HCT116 (cell line): ENCODE data around the gene DENND1C. TPM values are rescaled to one million over a fixed set of nuclear protein-coding genes. Genes with fewer than 3 reads are reported as not detected.

Experiments
- ATAC-seq: fragments of 200-7000 bp; cut with Tn5 transposase; 2 replicates; pipeline ENCODE4 v1.9.1; 2020; ENCODE audit warnings: mild to moderate bottlenecking, moderate library complexity
- BruUV-seq: library from RNA; stranded (reverse); fragments of 400-500 nt; replicated peaks from 2 replicates; lab custom pipeline; 2021; lab: Mats Ljungman, UMichigan
- CTCF ChIA-PET: fragments of 300-600 bp; sonication (Branson Sonifier 250); formaldehyde crosslinking; loops from one replicate; lab custom pipeline; 2021; ENCODE audit warnings: antibody characterized with exemption; lab: Charles Lee
- POLR2A ChIA-PET: fragments of 300-600, 350-600 bp; sonication (Branson Sonifier 250); formaldehyde crosslinking; loops from one replicate; lab custom pipeline; 2021; ENCODE audit warnings: antibody characterized with exemption; lab: Charles Lee
- RAD21 ChIA-PET, 2 experiments: fragments of 300-600 bp; sonication (Branson Sonifier 250); formaldehyde crosslinking; loops; one replicate each; lab custom pipeline; 2023; ENCODE audit warnings: low total read pairs in 2 of 2; ENCODE audit not compliant: uncharacterized antibody in 2 of 2, unreplicated experiment in 2 of 2, low non-redundant PET in 1 of 2; lab: Charles Lee
- DNase-seq: peaks from one replicate; pipeline ENCODE4 v3.0.0-alpha.2; 2010; ENCODE audit warnings: low read depth, low spot score
- H2AFZ ChIP-seq: fragments of 200-600 bp; shearing (Covaris generic), sonication (generic); 2 replicates; pipeline ENCODE4 v1.6.1; 2017; ENCODE audit warnings: low read depth, mixed run types, mixed read lengths, antibody characterized with exemption, low read length; ENCODE audit not compliant: poor library complexity, severe bottlenecking
- H3K27ac ChIP-seq: 2 replicates; pipeline ENCODE4 v1.5.1; 2012; ENCODE audit warnings: low read depth, low read length
- H3K27me3 ChIP-seq: fragments of 200-600 bp; sonication (generic); 2 replicates; pipeline ENCODE4 v1.6.1; 2016; ENCODE audit warnings: mixed run types, low read length, mixed read lengths; ENCODE audit not compliant: insufficient read depth
- H3K36me3 ChIP-seq, 2 experiments: fragments of 200-500 bp in 1 of 2; fragments of 200-600 bp in 1 of 2; sonication (Bioruptor generic) in 1 of 2; sonication (generic) in 1 of 2; 2 replicates each; pipeline versions ENCODE4 v1.5.1 to v1.6.1; 2014 to 2016; ENCODE audit warnings: low read length in 2 of 2, inconsistent platforms in 1 of 2, mixed read lengths in 1 of 2, mixed run types in 1 of 2; ENCODE audit not compliant: insufficient read depth in 2 of 2, control insufficient read depth in 1 of 2
- H3K4me1 ChIP-seq, 2 experiments: fragments of 200-600 bp in 1 of 2; sonication (generic) in 1 of 2; 2 replicates each; pipeline versions ENCODE4 v1.5.1 to v1.6.1; 2012 to 2017; ENCODE audit warnings: low read length in 2 of 2, inconsistent platforms in 1 of 2, mild to moderate bottlenecking in 1 of 2, mixed read lengths in 1 of 2, mixed run types in 1 of 2, moderate library complexity in 1 of 2; ENCODE audit not compliant: insufficient read depth in 2 of 2, control insufficient read depth in 1 of 2
- H3K4me2 ChIP-seq: fragments of 200-600 bp; sonication (generic); 2 replicates; pipeline ENCODE4 v1.6.1; 2017; ENCODE audit warnings: mixed run types, low read length, mixed read lengths
- H3K4me3 ChIP-seq, 2 experiments: fragments of 200-600 bp in 1 of 2; sonication (generic) in 1 of 2; replicated peaks in 1 of 2; 2 replicates each; pipeline ENCODE4 v1.5.1; 2011 to 2016; ENCODE audit warnings: low read length in 2 of 2, control low read depth in 1 of 2, low read depth in 1 of 2, mild to moderate bottlenecking in 1 of 2, mixed read lengths in 1 of 2, mixed run types in 1 of 2
- H3K79me2 ChIP-seq: fragments of 200-600 bp; sonication (generic); 2 replicates; pipeline ENCODE4 v1.6.1; 2017; ENCODE audit warnings: mild to moderate bottlenecking, mixed run types, low read length, moderate library complexity, mixed read lengths; ENCODE audit not compliant: insufficient read depth
- H3K9ac ChIP-seq: fragments of 200-600 bp; sonication (generic); 2 replicates; pipeline ENCODE4 v1.6.1; 2016; ENCODE audit warnings: low read length, mixed read lengths
- H3K9me2 ChIP-seq: fragments of 200-600 bp; sonication (generic), shearing (Covaris generic); 2 replicates; pipeline ENCODE4 v1.6.1; 2017; ENCODE audit warnings: mixed run types, mild to moderate bottlenecking, moderate library complexity; ENCODE audit not compliant: insufficient read depth
- H3K9me3 ChIP-seq, 2 experiments: fragments of 200-500 bp in 1 of 2; fragments of 200-600 bp in 1 of 2; sonication (Bioruptor generic) in 1 of 2; sonication (generic) in 1 of 2; 2 replicates each; pipeline ENCODE4 v1.6.1; 2014 to 2017; ENCODE audit warnings: low read length in 2 of 2, mixed read lengths in 2 of 2, inconsistent platforms in 1 of 2, low read depth in 1 of 2, mild to moderate bottlenecking in 1 of 2, mixed run types in 1 of 2, moderate library complexity in 1 of 2; ENCODE audit not compliant: control insufficient read depth in 1 of 2, insufficient read depth in 1 of 2
- H4K20me1 ChIP-seq: fragments of 200-600 bp; sonication (generic), shearing (Covaris generic); 2 replicates; pipeline ENCODE4 v1.6.1; 2017; ENCODE audit warnings: mixed run types, mild to moderate bottlenecking, moderate library complexity; ENCODE audit not compliant: insufficient read depth
- CTCF ChIP-seq, 3 experiments: fragments of 200-600 bp in 1 of 3; sonication (generic) in 1 of 3; IDR thresholded peaks in 2 of 3; conservative IDR thresholded peaks in 1 of 3; 2 replicates each; pipeline ENCODE4 v1.5.1; 2012 to 2017; ENCODE audit warnings: low read depth in 2 of 3, low read length in 2 of 3, antibody characterized with exemption in 1 of 3, borderline replicate concordance in 1 of 3, control low read depth in 1 of 3, mild to moderate bottlenecking in 1 of 3, mixed read lengths in 1 of 3, mixed run types in 1 of 3, moderate library complexity in 1 of 3; ENCODE audit not compliant: insufficient read depth in 1 of 3
- EGR1 ChIP-seq: IDR thresholded peaks from 2 replicates; pipeline ENCODE4 v1.6.1; 2012; ENCODE audit warnings: low read depth
- JUND ChIP-seq: IDR thresholded peaks from 2 replicates; pipeline ENCODE4 v1.6.1; 2012
- TCF7L2 ChIP-seq: IDR thresholded peaks from 2 replicates; pipeline ENCODE4 v1.7.0; 2011; ENCODE audit warnings: borderline replicate concordance, inconsistent platforms; ENCODE audit not compliant: insufficient read depth, insufficient read length; ENCODE audit errors: extremely low read depth
- intact Hi-C: fragments of 100-400 bp; cut with micrococcal nuclease; formaldehyde crosslinking; loops from 2 replicates; pipeline ENCODE4 v1.10.0; 2022
- total RNA-seq: library from RNA; stranded (reverse); gene quantifications from one replicate; pipeline ENCODE4 v1.2.1, GENCODE V29; 2021; ENCODE audit not compliant: unreplicated experiment

Gene DENND1C
- total RNA-seq, 1 experiment from 2014 or later = 0.54 TPM

- no peak for TF ChIP-seq TCF7L2
- no peak for TF ChIP-seq CTCF (IDR thresholded peaks at IDR 0.05 in 2 of 3, conservative IDR thresholded peaks at IDR 0.05 in 1 of 3; ENCODE audit: borderline replicate concordance in 1 of 3, insufficient read depth in 1 of 3, low read depth in 2 of 3, low read length in 2 of 3)
- TF ChIP-seq JUND = no peak
Measured at GRCh38 chr19:6479836-6480398, 1.7 kb downstream of the DENND1C start (continued).

GRCh38 chr19:6478815-6479214 lies 2.8 kb downstream of the DENND1C start:
- H3K4me2 ChIP-seq = no peak overlapping the region
- H3K9me2 ChIP-seq = no peaks in the 10 kb centered on the region
- DNase-seq = no peak
- RAD21 ChIA-PET = no interaction called here
- H3K27ac ChIP-seq = no peak overlapping the region
- no peaks in the 10 kb centered on the region for H3K36me3 ChIP-seq
- H3K4me1 ChIP-seq = peaks cover 4 to 23% of the 10 kb centered on the region in 2 experiments; a peak in 3 of 4 replicates
- H3K4me3 ChIP-seq = no peak overlapping the region
- H3K9me3 ChIP-seq = no peaks in the 10 kb centered on the region
- CTCF ChIA-PET = no interaction called here
- no peaks in the 10 kb centered on the region for H3K79me2 ChIP-seq
- POLR2A ChIA-PET = no interaction called here
- H2AFZ ChIP-seq = no peak overlapping the region
- intact Hi-C loops = no loop called here
- ATAC-seq = no peak
- no peak overlapping the region for H3K9ac ChIP-seq
- BruUV-seq = no TSS peak
- H4K20me1 ChIP-seq = no peaks in the 10 kb centered on the region
- H3K27me3 ChIP-seq = no peaks in the 10 kb centered on the region
- TF ChIP-seq EGR1 (no peak), CTCF (IDR thresholded peaks at IDR 0.05 in 2 of 3, conservative IDR thresholded peaks at IDR 0.05 in 1 of 3; ENCODE audit: borderline replicate concordance in 1 of 3, insufficient read depth in 1 of 3, low read depth in 2 of 3, low read length in 2 of 3) (no peak)
